ENCODE results near the gene POP7.

Gene POP7

GRCh38 chr7:100726996-100727761 lies 21.3 kb downstream of the POP7 start:
- DNase-seq = no peak

DNA sequence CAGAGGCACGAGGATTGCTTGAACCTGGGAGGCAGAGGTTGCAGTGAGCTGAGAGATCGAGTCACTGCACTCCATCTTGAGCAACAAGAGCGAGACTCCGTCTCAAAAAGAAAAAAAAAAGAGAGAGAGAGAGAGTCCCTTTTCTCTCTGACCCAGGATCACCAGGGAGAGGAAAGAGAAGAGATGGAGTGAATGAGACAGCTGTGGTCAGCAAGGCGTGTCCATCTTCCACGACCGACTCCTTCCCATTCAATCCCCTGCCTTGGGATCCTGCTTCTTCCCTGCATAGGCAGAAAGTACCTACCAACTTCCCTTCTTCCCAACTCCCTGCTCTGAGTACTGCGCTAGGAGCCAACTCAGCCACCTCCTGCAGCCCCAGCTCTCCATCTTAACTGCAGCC lies 22.3 kb downstream of the POP7 start:
- DNase-seq = no peak

DNA sequence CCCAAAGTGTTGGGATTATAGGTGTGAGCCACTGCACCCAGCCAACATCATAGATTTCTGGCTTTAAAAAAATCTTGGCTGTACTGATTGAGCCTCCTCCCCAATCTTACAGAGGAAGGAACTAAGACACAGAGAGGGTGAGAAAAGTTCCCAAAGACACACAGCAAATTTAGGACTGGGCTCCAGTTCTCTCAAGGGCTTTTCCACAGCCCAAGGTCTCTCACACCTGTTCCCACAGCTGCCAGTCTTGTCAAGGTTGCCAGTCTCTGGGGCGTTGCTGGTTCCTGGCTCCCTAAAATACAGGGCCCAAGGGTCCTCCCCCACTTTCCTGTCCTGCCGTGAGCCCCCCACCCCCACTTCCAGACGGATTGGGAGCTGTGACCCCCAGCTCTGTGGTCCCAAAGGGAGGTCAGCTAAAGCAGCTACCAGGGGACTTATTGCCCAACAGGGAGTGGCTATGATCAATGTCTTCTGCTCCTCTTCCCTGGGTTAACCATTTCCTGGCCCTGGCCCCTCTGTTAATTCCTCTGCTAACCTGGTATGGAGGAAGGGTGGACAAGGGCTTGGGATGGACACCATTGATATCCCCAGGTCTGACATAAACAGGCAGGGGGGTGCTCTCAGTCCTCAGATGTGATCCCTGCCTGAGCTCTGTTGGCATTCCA lies 24.3 kb downstream of the POP7 start:
- no peak for DNase-seq

DNA sequence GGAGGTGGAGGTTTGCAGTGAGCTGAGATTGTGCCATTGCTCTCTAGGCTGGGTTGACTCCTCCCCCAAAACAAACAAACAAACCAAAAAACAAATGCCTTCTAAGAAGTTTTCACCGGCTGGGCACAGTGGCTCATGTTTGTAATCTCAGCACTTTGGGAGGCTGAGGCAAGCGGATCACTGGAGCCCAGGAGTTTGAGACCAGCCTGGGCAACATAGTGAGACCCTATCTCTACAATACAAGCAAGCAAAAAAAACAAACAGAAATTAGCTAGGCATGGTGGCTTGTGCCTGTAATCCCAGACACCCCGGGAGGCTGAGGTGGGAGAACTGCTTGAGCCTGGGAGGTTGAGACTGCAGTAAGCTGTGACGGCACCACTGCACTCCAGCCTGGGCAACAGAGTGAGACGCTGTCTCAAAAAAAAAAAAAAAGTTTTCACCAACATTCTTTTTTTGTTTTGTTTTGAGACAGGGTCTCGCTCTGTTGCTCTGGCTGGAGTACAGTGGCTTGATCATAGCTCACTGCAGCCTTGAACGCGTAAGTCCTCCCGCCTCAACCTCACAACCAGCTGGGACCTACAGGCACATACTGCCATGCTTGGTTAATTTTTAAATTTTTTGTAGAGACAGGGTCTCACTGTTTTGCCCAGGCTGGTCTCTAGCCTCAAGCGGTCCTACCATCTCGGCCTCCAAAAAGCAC lies 26.2 kb downstream of the POP7 start:
- no peak for DNase-seq

- DNase-seq = no peak
These were observed 29.8 kb downstream of the POP7 start for GRCh38 chr7:100735730-100736129.

GRCh38 chr7:100736671-100737070 lies 30.8 kb downstream of the POP7 start:
- DNase-seq = no peak

DNA sequence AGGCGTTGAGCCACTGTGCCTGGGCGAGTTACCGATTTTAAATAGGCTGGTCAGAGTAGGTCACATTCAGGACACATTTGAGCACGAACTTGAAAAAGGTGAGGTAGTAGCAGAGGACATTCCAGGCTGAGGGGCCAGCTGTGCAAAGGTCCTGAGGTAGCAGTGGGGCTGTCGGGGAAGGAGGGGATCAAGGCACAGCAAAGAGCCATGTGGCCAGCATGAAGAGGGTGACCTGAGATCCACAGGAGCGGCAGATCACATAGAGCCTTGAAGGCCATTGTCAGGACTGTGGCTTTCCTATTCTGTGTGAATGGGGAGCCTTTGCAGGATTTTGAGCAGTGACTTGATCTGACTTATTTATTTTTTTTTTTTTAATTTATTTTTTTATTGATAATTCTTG lies 34.0 kb downstream of the POP7 start:
- DNase-seq = no peak

DNA sequence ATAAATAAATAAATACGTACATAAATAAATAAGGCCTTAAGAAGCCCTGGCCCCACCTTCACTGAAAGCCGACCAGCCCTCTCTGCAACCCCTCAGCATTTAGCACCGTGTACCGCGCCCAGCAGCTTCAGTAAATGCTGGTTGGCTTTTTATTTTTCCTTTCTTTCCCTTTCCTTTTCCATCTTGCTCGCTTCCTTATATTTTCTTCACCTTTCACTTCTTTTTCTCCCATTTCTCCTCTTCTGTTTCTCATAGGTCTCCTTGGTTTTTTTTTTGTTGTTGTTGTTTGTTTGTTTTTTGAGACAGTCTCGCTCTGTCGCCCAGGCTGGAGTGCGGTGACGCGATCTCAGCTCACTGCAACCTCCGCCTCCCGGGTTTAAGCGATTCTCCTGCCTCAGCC lies 38.7 kb downstream of the POP7 start:
- DNase-seq = no peak

DNA sequence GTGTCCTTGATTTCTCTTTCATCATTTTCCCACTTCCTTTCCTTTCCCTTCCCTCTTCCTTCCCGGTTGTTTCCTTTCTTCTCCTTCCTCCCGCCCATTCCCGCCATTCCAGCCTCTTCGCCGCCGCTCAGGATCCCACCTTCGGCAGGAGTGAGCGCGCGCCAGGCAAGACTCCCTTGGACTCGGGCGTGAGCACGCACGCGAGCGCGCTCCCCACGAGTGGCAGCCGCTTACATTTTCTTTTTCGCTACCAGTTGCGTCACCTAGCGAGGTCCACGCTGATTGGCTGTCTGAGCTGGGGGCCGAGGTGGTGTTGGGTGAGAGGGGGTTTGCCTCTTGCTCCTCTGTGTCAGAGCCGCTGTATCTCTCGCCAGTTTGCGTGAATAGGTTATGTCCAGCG lies 39.3 kb downstream of the POP7 start:
- no peak for DNase-seq

- no peak for DNase-seq
These were observed 47.1 kb downstream of the POP7 start for GRCh38 chr7:100752994-100753393.

- DNase-seq = no peak
These were observed 47.8 kb downstream of the POP7 start for GRCh38 chr7:100753750-100754149.

Measured in NCI-H2081 treated with DMSO at 0.1 percent for 48 hours (cell line).